H1 (cell line): ENCODE data around the gene ANKFN1. TPM values are rescaled to one million over a fixed set of nuclear protein-coding genes. Genes with fewer than 3 reads are reported as not detected.

Source experiments
- ASH2L ChIP-seq: fragments of 200-600, 300-600 bp; sonication (generic); IDR thresholded peaks from one replicate; pipeline ENCODE4 v1.7.1; 2017; ENCODE audit warnings: low read length
- BCL11A ChIP-seq, 2 experiments: IDR thresholded peaks; one replicate each; pipeline ENCODE4 v1.6.1; 2011; ENCODE audit warnings: low read depth in 2 of 2, low read length in 2 of 2, mild to moderate bottlenecking in 2 of 2
- CTCF ChIP-seq, 3 experiments: IDR thresholded peaks; 1 replicate in 2 of 3; 2 replicates in 1 of 3; pipeline versions ENCODE4 v1.5.1 to v1.6.1; 2011; ENCODE audit warnings: low read length in 3 of 3, mild to moderate bottlenecking in 3 of 3, inconsistent platforms in 2 of 3, low read depth in 1 of 3, moderate library complexity in 1 of 3; ENCODE audit not compliant: insufficient read depth in 1 of 3; ENCODE audit errors: control extremely low read depth in 1 of 3
- GTF2F1 ChIP-seq: IDR thresholded peaks from 2 replicates; pipeline ENCODE4 v1.6.1; 2012; ENCODE audit warnings: low read depth, low read length, improper control_type of control experiment, borderline replicate concordance
- POU5F1 ChIP-seq: IDR thresholded peaks from 2 replicates; pipeline ENCODE4 v1.6.1; 2011; ENCODE audit warnings: low read depth, mild to moderate bottlenecking, low read length, moderate library complexity
- TAF7 ChIP-seq: optimal IDR thresholded peaks from 2 replicates; pipeline ENCODE3; 2011; ENCODE audit warnings: low read depth, mild to moderate bottlenecking, inconsistent platforms, low read length, moderate library complexity, borderline replicate concordance
- USF2 ChIP-seq: IDR thresholded peaks from 2 replicates; pipeline ENCODE4 v1.6.1; 2011; ENCODE audit warnings: low read length, improper control_type of control experiment
- polyA plus RNA-seq, 7 experiments: library from polyadenylated mRNA; depleted of rRNA in 3 of 7; stranded (reverse) in 5 of 7; unstranded in 2 of 7; fragments of >200 nt in 5 of 7; fragments of 200-250 nt in 2 of 7; gene quantifications; 1 replicate in 5 of 7; 2 replicates in 1 of 7; 4 replicates in 1 of 7; pipeline versions ENCODE4 v1.2.1 to v1.2.3, GENCODE V29; 2011 to 2013; ENCODE audit warnings: missing spikeins in 2 of 7, mixed read lengths in 2 of 7
- total RNA-seq: library from RNA; stranded (reverse); fragmentation: NEBNext Ultra II Directional; extraction: Animal tissue kit (Norgen Biotek cat#: 25700); gene quantifications from 2 replicates; pipeline ENCODE4 v1.2.1, GENCODE V29; 2021
- TF ChIP-seq, protein P1 (sequence below): fragments of 300-600 bp; sonication (generic); IDR thresholded peaks from 2 replicates; pipeline ENCODE4 v1.7.1; 2012; ENCODE audit warnings: low read length, moderate library complexity, mild to moderate bottlenecking, inconsistent platforms; ENCODE audit not compliant: insufficient replicate concordance

ANKFN1 gene
- total and polyA plus RNA-seq, 2 of the 8 experiments (the other 6 are each of a cell fraction or from before 2014, with no cell fraction given): not detected

DNA sequence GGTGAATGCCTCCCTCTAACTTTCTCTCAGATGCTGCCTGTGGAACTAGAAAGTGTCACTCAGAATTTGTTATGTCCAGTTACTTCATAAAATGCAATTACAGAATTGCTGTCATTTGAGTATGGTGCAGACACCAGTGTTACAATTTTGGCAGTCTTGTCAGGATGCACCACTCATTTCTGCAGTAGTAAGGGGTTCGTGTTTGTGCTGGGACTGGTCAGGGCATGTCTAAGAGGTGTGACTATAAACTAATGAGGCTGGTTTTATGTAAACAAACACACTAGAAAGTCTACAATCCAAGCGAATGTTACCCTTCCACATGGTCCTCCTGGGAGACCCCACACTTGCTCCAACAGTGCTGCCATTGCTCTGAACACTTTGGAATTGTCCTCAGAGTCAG lies 206.2 kb downstream of the ANKFN1 start (continued):
- TF ChIP-seq, protein P1, sequence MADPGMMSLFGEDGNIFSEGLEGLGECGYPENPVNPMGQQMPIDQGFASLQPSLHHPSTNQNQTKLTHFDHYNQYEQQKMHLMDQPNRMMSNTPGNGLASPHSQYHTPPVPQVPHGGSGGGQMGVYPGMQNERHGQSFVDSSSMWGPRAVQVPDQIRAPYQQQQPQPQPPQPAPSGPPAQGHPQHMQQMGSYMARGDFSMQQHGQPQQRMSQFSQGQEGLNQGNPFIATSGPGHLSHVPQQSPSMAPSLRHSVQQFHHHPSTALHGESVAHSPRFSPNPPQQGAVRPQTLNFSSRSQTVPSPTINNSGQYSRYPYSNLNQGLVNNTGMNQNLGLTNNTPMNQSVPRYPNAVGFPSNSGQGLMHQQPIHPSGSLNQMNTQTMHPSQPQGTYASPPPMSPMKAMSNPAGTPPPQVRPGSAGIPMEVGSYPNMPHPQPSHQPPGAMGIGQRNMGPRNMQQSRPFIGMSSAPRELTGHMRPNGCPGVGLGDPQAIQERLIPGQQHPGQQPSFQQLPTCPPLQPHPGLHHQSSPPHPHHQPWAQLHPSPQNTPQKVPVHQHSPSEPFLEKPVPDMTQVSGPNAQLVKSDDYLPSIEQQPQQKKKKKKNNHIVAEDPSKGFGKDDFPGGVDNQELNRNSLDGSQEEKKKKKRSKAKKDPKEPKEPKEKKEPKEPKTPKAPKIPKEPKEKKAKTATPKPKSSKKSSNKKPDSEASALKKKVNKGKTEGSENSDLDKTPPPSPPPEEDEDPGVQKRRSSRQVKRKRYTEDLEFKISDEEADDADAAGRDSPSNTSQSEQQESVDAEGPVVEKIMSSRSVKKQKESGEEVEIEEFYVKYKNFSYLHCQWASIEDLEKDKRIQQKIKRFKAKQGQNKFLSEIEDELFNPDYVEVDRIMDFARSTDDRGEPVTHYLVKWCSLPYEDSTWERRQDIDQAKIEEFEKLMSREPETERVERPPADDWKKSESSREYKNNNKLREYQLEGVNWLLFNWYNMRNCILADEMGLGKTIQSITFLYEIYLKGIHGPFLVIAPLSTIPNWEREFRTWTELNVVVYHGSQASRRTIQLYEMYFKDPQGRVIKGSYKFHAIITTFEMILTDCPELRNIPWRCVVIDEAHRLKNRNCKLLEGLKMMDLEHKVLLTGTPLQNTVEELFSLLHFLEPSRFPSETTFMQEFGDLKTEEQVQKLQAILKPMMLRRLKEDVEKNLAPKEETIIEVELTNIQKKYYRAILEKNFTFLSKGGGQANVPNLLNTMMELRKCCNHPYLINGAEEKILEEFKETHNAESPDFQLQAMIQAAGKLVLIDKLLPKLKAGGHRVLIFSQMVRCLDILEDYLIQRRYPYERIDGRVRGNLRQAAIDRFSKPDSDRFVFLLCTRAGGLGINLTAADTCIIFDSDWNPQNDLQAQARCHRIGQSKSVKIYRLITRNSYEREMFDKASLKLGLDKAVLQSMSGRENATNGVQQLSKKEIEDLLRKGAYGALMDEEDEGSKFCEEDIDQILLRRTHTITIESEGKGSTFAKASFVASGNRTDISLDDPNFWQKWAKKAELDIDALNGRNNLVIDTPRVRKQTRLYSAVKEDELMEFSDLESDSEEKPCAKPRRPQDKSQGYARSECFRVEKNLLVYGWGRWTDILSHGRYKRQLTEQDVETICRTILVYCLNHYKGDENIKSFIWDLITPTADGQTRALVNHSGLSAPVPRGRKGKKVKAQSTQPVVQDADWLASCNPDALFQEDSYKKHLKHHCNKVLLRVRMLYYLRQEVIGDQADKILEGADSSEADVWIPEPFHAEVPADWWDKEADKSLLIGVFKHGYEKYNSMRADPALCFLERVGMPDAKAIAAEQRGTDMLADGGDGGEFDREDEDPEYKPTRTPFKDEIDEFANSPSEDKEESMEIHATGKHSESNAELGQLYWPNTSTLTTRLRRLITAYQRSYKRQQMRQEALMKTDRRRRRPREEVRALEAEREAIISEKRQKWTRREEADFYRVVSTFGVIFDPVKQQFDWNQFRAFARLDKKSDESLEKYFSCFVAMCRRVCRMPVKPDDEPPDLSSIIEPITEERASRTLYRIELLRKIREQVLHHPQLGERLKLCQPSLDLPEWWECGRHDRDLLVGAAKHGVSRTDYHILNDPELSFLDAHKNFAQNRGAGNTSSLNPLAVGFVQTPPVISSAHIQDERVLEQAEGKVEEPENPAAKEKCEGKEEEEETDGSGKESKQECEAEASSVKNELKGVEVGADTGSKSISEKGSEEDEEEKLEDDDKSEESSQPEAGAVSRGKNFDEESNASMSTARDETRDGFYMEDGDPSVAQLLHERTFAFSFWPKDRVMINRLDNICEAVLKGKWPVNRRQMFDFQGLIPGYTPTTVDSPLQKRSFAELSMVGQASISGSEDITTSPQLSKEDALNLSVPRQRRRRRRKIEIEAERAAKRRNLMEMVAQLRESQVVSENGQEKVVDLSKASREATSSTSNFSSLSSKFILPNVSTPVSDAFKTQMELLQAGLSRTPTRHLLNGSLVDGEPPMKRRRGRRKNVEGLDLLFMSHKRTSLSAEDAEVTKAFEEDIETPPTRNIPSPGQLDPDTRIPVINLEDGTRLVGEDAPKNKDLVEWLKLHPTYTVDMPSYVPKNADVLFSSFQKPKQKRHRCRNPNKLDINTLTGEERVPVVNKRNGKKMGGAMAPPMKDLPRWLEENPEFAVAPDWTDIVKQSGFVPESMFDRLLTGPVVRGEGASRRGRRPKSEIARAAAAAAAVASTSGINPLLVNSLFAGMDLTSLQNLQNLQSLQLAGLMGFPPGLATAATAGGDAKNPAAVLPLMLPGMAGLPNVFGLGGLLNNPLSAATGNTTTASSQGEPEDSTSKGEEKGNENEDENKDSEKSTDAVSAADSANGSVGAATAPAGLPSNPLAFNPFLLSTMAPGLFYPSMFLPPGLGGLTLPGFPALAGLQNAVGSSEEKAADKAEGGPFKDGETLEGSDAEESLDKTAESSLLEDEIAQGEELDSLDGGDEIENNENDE: no peak
- no peak for TF ChIP-seq POU5F1
- TF ChIP-seq USF2: no peak
- TF ChIP-seq BCL11A (IDR thresholded peaks at IDR 0.05; ENCODE audit: low read depth in 2 of 2, low read length in 2 of 2): no peak
- TF ChIP-seq ASH2L: no peak
- no peak for TF ChIP-seq CTCF (IDR thresholded peaks at IDR 0.05; ENCODE audit: control extremely low read depth in 1 of 3, insufficient read depth in 1 of 3, low read depth in 1 of 3, low read length in 3 of 3)
- TF ChIP-seq GTF2F1: no peak
- no peak for TF ChIP-seq TAF7
